ENCODE measurements around the gene ZNF580.

The ZNF580 gene

DNA sequence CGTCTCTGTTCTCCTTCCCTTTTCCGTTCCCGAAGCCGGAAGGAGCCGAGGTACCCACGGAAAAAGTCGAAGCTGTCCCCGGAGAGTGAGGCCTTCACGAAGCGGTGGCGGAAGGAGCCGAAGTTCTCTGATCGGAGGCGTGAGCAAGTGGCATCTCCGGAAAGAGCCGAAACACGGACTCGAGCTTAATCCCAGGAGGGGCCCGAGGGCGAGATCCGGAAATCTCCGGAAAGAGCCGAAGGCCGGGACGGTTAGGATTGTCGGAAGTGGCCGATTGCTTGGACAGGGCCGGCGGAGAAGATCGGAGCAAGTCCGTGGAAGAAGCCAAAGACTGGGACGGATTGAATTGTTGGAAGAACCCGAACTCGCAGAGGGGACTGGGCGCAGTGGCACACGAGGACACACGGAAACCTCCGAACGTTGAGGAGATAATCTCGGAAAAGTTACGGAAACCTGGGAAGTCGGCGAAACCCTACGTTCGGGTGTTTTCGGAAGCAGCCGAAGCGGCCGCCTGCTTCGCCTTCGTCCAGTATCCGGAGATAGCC, 13.6 kb downstream of the ZNF580 start:
- Histone ChIP-seq H3K4me3 (ENCODE audit: severe bottlenecking) (peak overlapping the region; percentile 78), H3K27me3 (ENCODE audit: insufficient read depth, poor library complexity, severe bottlenecking) (no peaks in the 10 kb centered on the region), H3K27ac (ENCODE audit: poor library complexity, severe bottlenecking) (peak overlapping the region; percentile 93), H3K4me1 (ENCODE audit: insufficient read depth, poor library complexity, severe bottlenecking) (peaks cover 4% of the 10 kb centered on the region), H3K36me3 (ENCODE audit: low read depth) (peaks cover 21% of the 10 kb centered on the region), H3K9me3 (ENCODE audit: severe bottlenecking) (no peaks in the 10 kb centered on the region)
- DNase-seq (ENCODE audit: low spot score) (peak; percentile 99), ATAC-seq (ENCODE audit: low read depth) (peak; percentile 76)
- TF ChIP-seq, protein P1, sequence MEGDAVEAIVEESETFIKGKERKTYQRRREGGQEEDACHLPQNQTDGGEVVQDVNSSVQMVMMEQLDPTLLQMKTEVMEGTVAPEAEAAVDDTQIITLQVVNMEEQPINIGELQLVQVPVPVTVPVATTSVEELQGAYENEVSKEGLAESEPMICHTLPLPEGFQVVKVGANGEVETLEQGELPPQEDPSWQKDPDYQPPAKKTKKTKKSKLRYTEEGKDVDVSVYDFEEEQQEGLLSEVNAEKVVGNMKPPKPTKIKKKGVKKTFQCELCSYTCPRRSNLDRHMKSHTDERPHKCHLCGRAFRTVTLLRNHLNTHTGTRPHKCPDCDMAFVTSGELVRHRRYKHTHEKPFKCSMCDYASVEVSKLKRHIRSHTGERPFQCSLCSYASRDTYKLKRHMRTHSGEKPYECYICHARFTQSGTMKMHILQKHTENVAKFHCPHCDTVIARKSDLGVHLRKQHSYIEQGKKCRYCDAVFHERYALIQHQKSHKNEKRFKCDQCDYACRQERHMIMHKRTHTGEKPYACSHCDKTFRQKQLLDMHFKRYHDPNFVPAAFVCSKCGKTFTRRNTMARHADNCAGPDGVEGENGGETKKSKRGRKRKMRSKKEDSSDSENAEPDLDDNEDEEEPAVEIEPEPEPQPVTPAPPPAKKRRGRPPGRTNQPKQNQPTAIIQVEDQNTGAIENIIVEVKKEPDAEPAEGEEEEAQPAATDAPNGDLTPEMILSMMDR (IDR thresholded peaks at IDR 0.05; ENCODE audit: poor library complexity, severe bottlenecking): no peak

DNA sequence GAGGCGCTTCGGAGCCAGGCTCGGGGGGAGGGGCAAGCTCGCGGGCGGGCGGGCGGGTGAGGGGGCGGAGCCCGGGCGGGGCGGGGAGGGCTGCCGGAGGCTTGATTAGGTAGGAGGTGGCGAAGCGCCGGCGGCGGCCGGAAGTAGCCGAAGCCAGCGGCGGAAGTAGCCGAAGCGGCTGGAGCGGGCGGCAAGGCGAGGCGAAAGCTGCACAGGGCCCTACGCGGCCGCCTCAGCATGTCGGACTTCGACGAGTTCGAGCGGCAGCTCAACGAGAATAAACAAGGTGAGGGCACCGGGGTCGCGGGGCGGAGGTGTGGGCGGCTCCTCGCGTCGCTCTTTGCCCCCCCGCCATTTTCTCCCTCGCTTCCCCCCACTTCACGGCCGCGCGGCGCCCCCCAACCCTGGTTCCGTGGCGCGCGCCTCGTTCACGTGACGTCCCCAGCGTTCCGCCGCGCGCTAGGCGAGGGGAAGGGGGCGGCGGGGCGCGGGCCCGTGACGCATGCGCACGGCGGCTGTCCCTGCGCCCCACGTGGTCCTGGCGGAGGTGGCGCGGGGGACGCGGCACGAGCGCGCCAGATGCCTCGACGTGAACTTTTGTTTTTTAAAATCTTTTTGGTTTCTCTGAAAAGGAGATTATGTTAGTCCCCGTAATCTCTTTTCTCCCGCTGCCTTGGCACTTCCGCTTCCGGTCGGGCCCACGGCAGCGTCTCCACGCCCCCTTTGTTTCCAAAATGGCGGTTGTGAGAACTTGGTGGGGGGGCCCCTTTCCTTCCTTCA, 14.3 kb downstream of the ZNF580 start, which contains the start of gene U2AF2:
Gene U2AF2, plus strand, starts transcription at position 168 of the 780 bp plus-strand sequence. Its CDS starts 70 bp downstream, at position 238.
- DNase-seq (ENCODE audit: low spot score) (peak; percentile 90), ATAC-seq (ENCODE audit: low read depth) (peak; percentile 53)
- H3K4me3 ChIP-seq (ENCODE audit: severe bottlenecking): peak within 1 kb of the TSS; percentile 78
- peaks cover 4% of the 10 kb centered on the region for H3K4me1 ChIP-seq (ENCODE audit: insufficient read depth, poor library complexity, severe bottlenecking)
- H3K27me3 ChIP-seq (ENCODE audit: insufficient read depth, poor library complexity, severe bottlenecking): no peaks in the 10 kb centered on the region
- H3K27ac ChIP-seq (ENCODE audit: poor library complexity, severe bottlenecking): peak within 1 kb of the TSS; percentile 93
- no peaks in the 10 kb centered on the region for H3K9me3 ChIP-seq (ENCODE audit: severe bottlenecking)
- H3K36me3 ChIP-seq (ENCODE audit: low read depth): peaks cover 27% of the 10 kb centered on the region
- TF ChIP-seq, protein P1 (IDR thresholded peaks at IDR 0.05; ENCODE audit: poor library complexity, severe bottlenecking): no peak

DNA sequence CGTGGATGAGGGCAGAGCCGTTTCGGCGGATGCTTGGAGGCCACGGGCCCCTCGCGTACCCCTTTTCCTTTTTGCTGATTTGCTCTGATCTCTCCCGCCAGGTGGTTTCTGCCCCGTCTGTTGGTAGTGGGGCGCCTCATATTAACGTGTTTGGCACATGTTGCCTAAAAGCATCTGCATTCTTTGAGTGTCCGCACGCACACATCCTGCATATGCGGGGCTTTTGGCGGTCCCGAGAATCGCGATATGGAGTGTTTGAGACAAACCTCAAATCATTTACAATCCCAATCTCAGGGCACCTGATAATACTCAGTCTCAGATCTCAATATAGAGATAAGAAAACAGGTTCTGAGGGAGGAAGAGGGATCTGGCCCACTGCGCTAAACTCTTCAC, 14.8 kb downstream of the ZNF580 start:
- H3K9me3 ChIP-seq (ENCODE audit: severe bottlenecking): no peaks in the 10 kb centered on the region
- peaks cover 4% of the 10 kb centered on the region for H3K4me1 ChIP-seq (ENCODE audit: insufficient read depth, poor library complexity, severe bottlenecking)
- no peak for DNase-seq (ENCODE audit: low spot score)
- peaks cover 33% of the 10 kb centered on the region for H3K36me3 ChIP-seq (ENCODE audit: low read depth)
- no peak for ATAC-seq (ENCODE audit: low read depth)
- TF ChIP-seq, protein P1 (IDR thresholded peaks at IDR 0.05; ENCODE audit: poor library complexity, severe bottlenecking): no peak
- peak overlapping the region; percentile 78 for H3K4me3 ChIP-seq (ENCODE audit: severe bottlenecking)
- H3K27me3 ChIP-seq (ENCODE audit: insufficient read depth, poor library complexity, severe bottlenecking): no peaks in the 10 kb centered on the region
- peak overlapping the region; percentile 93 for H3K27ac ChIP-seq (ENCODE audit: poor library complexity, severe bottlenecking)

GRCh38 chr19:55656552-55656951, 15.8 kb downstream of the ZNF580 start:
- Histone ChIP-seq H3K9me3 (ENCODE audit: severe bottlenecking) (no peaks in the 10 kb centered on the region), H3K4me3 (ENCODE audit: severe bottlenecking) (peak overlapping the region; percentile 78), H3K4me1 (ENCODE audit: insufficient read depth, poor library complexity, severe bottlenecking) (peaks cover 4% of the 10 kb centered on the region), H3K27me3 (ENCODE audit: insufficient read depth, poor library complexity, severe bottlenecking) (no peaks in the 10 kb centered on the region), H3K27ac (ENCODE audit: poor library complexity, severe bottlenecking) (peak overlapping the region; percentile 93), H3K36me3 (ENCODE audit: low read depth) (peaks cover 42% of the 10 kb centered on the region)
- no peak for DNase-seq (ENCODE audit: low spot score)
- TF ChIP-seq, protein P1 (IDR thresholded peaks at IDR 0.05; ENCODE audit: poor library complexity, severe bottlenecking): no peak
- ATAC-seq (ENCODE audit: low read depth): no peak

All from RWPE2 (cell line).